Gastroesophageal sphincter (tissue), 4 donors: Measurements from ENCODE around the gene CSTF1. TPM values are rescaled to one million over a fixed set of nuclear protein-coding genes. Genes with fewer than 3 reads are reported as not detected.

Experiments
- ATAC-seq: fragments of 150-250 bp; one replicate; pipeline ENCODE4 v1.9.1; 2016; ENCODE audit warnings: mild to moderate bottlenecking, moderate library complexity
- H3K27ac ChIP-seq, 4 donors: fragments of 200-600 bp; sonication (generic) in 3 of 4; 1 replicate in 3 of 4; 2 replicates in 1 of 4; pipeline ENCODE4 v1.5.1; 2016 to 2019
- H3K27me3 ChIP-seq: fragments of 200-600 bp; sonication (generic); one replicate; pipeline ENCODE4 v1.5.1; 2019
- H3K36me3 ChIP-seq, 2 donors: fragments of 200-600 bp; sonication (generic); one replicate each; pipeline ENCODE4 v1.5.1; 2019; ENCODE audit warnings: control low read depth in 1 of 2
- H3K4me1 ChIP-seq, 3 donors: fragments of 200-600 bp; sonication (generic); 1 replicate in 2 of 3; 2 replicates in 1 of 3; pipeline ENCODE4 v1.5.1; 2016 to 2019; ENCODE audit warnings: control low read depth in 2 of 3
- H3K4me3 ChIP-seq, 2 donors: fragments of 200-600 bp; sonication (generic); one replicate each; pipeline ENCODE4 v1.5.1; 2019; ENCODE audit warnings: mild to moderate bottlenecking in 1 of 2, moderate library complexity in 1 of 2
- H3K9me3 ChIP-seq, 3 donors: fragments of 200-600 bp; sonication (generic); one replicate each; pipeline ENCODE4 v1.5.1; 2017 to 2019; ENCODE audit warnings: control low read depth in 2 of 3
- EP300 ChIP-seq: sonication (generic); formaldehyde crosslinking; IDR thresholded peaks from one replicate; pipeline ENCODE4 v1.6.1; 2017; ENCODE audit warnings: antibody characterized with exemption, mild to moderate bottlenecking
- POLR2A ChIP-seq, 2 donors: fragments of 450-650 bp; IDR thresholded peaks; one replicate each; pipeline ENCODE4 v1.6.1; 2017; ENCODE audit warnings: antibody characterized with exemption in 2 of 2, mild to moderate bottlenecking in 2 of 2, moderate library complexity in 1 of 2
- POLR2AphosphoS5 ChIP-seq: sonication (generic); formaldehyde crosslinking; IDR thresholded peaks from one replicate; pipeline ENCODE4 v1.6.1; 2017; ENCODE audit warnings: antibody characterized with exemption
- WGBS, 2 donors: methylation state at CpG; one replicate each; pipeline ENCODE4 v1.1.5; 2018; ENCODE audit warnings: low coverage in 1 of 2; 5-methylcytosine and 5-hydroxymethylcytosine counted together
- total RNA-seq, 4 donors: library from RNA; depleted of rRNA; stranded (reverse); fragments of >200 nt; gene quantifications; one replicate each; pipeline ENCODE4 v1.1.0, GENCODE V29; 2016
- TF ChIP-seq, protein P1 (sequence below), 4 experiments: fragments of 200-600 bp in 2 of 4; fragments of 450-650 bp in 2 of 4; sonication (generic) in 1 of 4; IDR thresholded peaks; one replicate each; pipeline ENCODE4 v1.5.1; 2017 to 2019; ENCODE audit warnings: antibody characterized with exemption in 4 of 4, mild to moderate bottlenecking in 2 of 4, moderate library complexity in 2 of 4

Gene CSTF1
- total RNA-seq, 4 donors from 2014 or later: 15.3 to 33.1 (median 22.4) TPM

DNA sequence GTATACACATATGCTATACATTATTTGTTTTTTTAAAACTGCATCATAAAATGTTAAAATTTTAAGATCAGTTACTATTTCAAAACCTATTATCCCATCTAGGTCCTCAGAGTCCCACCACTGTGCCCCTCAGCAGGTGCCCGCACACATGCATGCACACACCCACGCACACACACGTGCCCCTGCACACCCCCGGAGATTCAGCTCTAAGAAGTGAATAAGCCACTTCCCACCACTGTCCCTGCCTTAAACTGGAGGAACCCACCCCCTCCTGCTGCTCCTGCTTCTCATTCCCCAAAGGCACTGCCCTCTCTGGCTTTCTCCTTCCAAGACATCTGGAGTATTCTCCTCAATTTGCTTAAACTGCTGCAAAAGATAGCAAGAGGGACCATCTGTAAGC lies 39.1 kb upstream of the CSTF1 start:
- Histone ChIP-seq H3K27ac (no peak overlapping the region), H3K36me3 (no peaks in the 10 kb centered on the region), H3K4me3 (no peak overlapping the region), H3K4me1 (peaks cover 0 to 2% (median 0%) of the 10 kb centered on the region in 3 donors), H3K27me3 (no peaks in the 10 kb centered on the region), H3K9me3 (no peaks in the 10 kb centered on the region)
- no peak for ATAC-seq
- WGBS, 2 donors: 85 to 91% methylated on average over 4 of the region's 4 CpGs
- TF ChIP-seq POLR2AphosphoS5 (no peak), EP300 (no peak), POLR2A (IDR thresholded peaks at IDR 0.05) (no peak)
- TF ChIP-seq, protein P1, sequence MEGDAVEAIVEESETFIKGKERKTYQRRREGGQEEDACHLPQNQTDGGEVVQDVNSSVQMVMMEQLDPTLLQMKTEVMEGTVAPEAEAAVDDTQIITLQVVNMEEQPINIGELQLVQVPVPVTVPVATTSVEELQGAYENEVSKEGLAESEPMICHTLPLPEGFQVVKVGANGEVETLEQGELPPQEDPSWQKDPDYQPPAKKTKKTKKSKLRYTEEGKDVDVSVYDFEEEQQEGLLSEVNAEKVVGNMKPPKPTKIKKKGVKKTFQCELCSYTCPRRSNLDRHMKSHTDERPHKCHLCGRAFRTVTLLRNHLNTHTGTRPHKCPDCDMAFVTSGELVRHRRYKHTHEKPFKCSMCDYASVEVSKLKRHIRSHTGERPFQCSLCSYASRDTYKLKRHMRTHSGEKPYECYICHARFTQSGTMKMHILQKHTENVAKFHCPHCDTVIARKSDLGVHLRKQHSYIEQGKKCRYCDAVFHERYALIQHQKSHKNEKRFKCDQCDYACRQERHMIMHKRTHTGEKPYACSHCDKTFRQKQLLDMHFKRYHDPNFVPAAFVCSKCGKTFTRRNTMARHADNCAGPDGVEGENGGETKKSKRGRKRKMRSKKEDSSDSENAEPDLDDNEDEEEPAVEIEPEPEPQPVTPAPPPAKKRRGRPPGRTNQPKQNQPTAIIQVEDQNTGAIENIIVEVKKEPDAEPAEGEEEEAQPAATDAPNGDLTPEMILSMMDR (IDR thresholded peaks at IDR 0.05): no peak

DNA sequence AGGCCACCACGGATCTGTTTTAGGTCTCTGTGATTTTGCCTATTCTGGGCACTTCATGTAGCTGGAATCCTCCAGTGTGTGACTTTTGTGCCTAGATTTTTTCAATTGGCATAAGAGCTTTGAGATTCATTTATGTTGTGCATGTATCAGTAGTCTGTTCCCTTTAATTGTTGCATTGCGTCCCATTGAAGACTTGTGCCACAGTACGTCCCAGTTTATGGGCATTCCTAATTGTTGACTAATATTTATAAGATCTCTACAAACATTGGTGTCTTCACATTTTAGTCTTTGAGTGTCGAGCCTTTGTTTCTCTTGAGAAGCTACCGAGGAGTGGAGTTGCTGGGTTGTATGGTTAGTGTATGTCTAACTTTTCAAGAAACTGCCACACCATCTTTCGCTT lies 34.4 kb upstream of the CSTF1 start:
- 35 to 46% methylated on average over 3 to 6 of the region's 6 CpGs for WGBS, 2 donors
- ATAC-seq: no peak
- TF ChIP-seq, protein P1 (IDR thresholded peaks at IDR 0.05): no peak
- no peak for TF ChIP-seq EP300
- no peak for TF ChIP-seq POLR2AphosphoS5
- TF ChIP-seq POLR2A (IDR thresholded peaks at IDR 0.05): no peak
- Histone ChIP-seq H3K9me3 (no peaks in the 10 kb centered on the region), H3K27ac (peak overlapping the region in 2 of 4 donors; percentile 24 to 91), H3K4me3 (peak overlapping the region; percentile 95 to 100), H3K36me3 (peaks cover 0 to 10% of the 10 kb centered on the region in 2 donors), H3K4me1 (peaks cover 0 to 42% (median 19%) of the 10 kb centered on the region in 3 donors), H3K27me3 (no peaks in the 10 kb centered on the region)

DNA sequence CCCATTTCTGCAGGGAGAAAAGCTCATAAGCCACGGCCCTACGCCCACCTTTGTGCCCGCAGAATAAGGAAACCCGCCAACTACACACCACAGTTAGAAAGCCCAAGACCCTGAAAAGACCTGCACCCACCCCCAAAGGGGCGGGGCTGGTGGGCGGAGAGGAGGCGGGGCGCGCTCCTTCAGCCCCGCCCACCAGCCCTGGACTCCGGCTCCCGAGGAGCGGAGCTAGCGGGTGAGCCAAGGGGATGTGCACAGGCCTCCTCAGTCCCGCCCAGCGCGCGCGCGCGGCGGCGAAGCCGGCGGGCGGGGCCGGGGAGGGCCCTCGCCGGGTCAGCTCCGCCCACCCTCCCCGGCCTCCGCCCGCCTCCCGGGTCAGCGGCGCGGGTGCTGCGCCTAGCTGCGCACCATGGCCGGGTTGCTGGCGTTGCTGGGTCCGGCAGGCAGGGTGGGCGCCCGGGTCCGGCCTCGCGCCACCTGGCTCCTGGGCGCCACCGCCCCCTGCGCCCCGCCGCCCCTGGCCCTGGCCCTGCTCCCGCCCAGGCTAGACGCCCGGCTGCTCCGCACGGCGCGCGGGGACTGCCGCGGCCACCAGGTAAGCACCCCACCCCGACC lies 33.7 kb upstream of the CSTF1 start, which contains the start of gene FAM210B:
Gene FAM210B, plus strand, starts transcription at position 375 of the 612 bp plus-strand sequence. Its CDS starts 32 bp downstream, at position 407.
- peak; percentile 70 to 73 for TF ChIP-seq POLR2A (IDR thresholded peaks at IDR 0.05)
- TF ChIP-seq EP300: no peak
- TF ChIP-seq POLR2AphosphoS5: peak; percentile 78
- TF ChIP-seq, protein P1 (IDR thresholded peaks at IDR 0.05): no peak
- peak; percentile 99 for ATAC-seq
- Histone ChIP-seq H3K4me3 (peak within 1 kb of the TSS; percentile 95 to 100), H3K27me3 (no peaks in the 10 kb centered on the region), H3K9me3 (no peaks in the 10 kb centered on the region), H3K27ac (peak within 1 kb of the TSS; percentile 77 to 91 (median 84)), H3K36me3 (peaks cover 0 to 15% of the 10 kb centered on the region in 2 donors), H3K4me1 (peaks cover 0 to 49% (median 19%) of the 10 kb centered on the region in 3 donors)
- 0% methylated on average over 4 of the region's 63 CpGs; no CpG with 5 or more reads in 1 of the 2 donors for WGBS, 2 donors

DNA sequence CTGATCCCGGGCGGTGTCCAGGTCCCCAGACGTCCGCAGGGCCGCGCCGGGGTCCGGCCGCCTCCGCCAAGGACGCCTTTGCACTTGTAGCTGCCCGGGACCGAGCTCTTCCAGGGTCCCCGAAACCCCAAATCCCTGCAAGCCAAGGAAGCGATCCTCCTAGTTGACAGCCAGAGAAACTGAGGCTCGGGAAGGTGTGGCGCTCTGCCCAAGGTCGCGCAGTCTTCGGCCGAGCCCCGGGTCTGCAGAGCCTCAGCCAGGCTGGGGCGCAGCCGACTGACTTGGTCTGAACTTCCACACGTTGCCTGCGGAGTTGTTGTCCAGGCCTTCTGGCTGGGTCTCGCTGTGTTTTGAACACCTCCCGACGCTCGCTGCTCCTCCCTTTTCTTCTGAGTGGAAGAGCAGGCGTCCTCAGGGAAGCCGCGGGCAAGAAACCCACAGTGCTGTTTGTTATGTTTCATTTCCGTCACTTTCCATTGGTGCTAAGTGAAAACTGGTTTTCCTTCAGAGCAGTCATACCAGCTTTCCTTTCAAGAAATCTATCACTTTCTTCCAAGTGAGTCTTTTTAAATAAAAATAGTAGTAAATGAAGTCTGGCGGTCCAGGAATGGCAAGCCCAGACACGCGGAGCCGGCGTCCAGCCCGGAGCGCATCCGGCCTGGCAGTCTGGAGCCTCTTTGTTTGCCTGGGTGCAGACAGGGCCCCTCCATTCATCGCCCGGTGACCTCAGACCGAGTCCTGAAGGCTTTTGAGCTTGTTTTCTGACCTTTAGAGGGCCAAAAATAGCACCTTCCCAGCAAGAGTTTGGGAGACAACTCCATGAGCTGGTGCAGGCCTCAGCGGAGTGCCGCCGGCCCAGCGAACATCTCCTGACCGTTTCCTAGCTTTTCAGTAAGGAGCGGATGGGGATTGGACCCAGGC lies 33.0 kb upstream of the CSTF1 start:
- no peaks in the 10 kb centered on the region for H3K9me3 ChIP-seq
- TF ChIP-seq, protein P1 (IDR thresholded peaks at IDR 0.05): no peak
- TF ChIP-seq POLR2A (IDR thresholded peaks at IDR 0.05): peak in 1 of 2 donors; percentile 3
- WGBS, 2 donors: 7 to 21% methylated on average over 12 to 17 of the region's 51 CpGs
- no peaks in the 10 kb centered on the region for H3K27me3 ChIP-seq
- peaks cover 0 to 50% (median 19%) of the 10 kb centered on the region in 3 donors for H3K4me1 ChIP-seq
- peak overlapping the region; percentile 77 to 91 (median 84) for H3K27ac ChIP-seq
- ATAC-seq: peak; percentile 56
- peaks cover 0 to 23% of the 10 kb centered on the region in 2 donors for H3K36me3 ChIP-seq
- H3K4me3 ChIP-seq: peak overlapping the region; percentile 95 to 100
